SU-DHL-6 (cell line): ENCODE results near the gene PGGHG.

Source experiments
- H2AFZ ChIP-seq: fragments of 200-600 bp; sonication (generic); 2 replicates; pipeline ENCODE4 v1.6.1; 2014; ENCODE audit warnings: low read depth, mild to moderate bottlenecking, moderate library complexity, mixed read lengths, antibody characterized with exemption, low read length; ENCODE audit not compliant: severe bottlenecking
- H3F3A ChIP-seq: fragments of 200-600 bp; shearing (Covaris generic); 2 replicates; pipeline ENCODE4 v1.6.0; 2016; ENCODE audit warnings: antibody characterized with exemption, mild to moderate bottlenecking; ENCODE audit not compliant: insufficient read depth
- H3K27ac ChIP-seq: fragments of 200-600 bp; sonication (generic); 2 replicates; pipeline ENCODE4 v1.5.1; 2016; ENCODE audit warnings: low read depth, mild to moderate bottlenecking, low read length, moderate library complexity, mixed read lengths
- H3K27me3 ChIP-seq: fragments of 200-600 bp; sonication (generic), shearing (Covaris generic); 2 replicates; pipeline ENCODE4 v1.6.0; 2014; ENCODE audit warnings: mild to moderate bottlenecking, low read length
- H3K36me3 ChIP-seq: fragments of 200-600 bp; sonication (generic); 2 replicates; pipeline ENCODE4 v1.6.1; 2014; ENCODE audit warnings: mild to moderate bottlenecking, low read length, mixed read lengths
- H3K4me2 ChIP-seq: fragments of 300-600, 200-600 bp; shearing (Covaris generic), sonication (generic); 2 replicates; pipeline ENCODE4 v1.6.0; 2014; ENCODE audit warnings: low read length, low read depth, mild to moderate bottlenecking; ENCODE audit not compliant: poor library complexity, severe bottlenecking
- H3K4me3 ChIP-seq: fragments of 200-600 bp; sonication (generic); 2 replicates; pipeline ENCODE4 v1.5.1; 2014; ENCODE audit warnings: antibody characterized with exemption, low read length, mild to moderate bottlenecking, mixed read lengths; ENCODE audit not compliant: insufficient read depth, poor library complexity, severe bottlenecking
- H3K79me2 ChIP-seq: fragments of 200-600 bp; sonication (generic); 2 replicates; pipeline ENCODE4 v1.6.1; 2014; ENCODE audit warnings: mild to moderate bottlenecking, low read length, moderate library complexity; ENCODE audit not compliant: insufficient read depth
- H3K9ac ChIP-seq: fragments of 200-600 bp; sonication (generic); 2 replicates; pipeline ENCODE4 v1.7.0; 2014; ENCODE audit warnings: mild to moderate bottlenecking, low read length
- H3K9me2 ChIP-seq: fragments of 200-600 bp; sonication (generic); replicated peaks from 2 replicates; pipeline ENCODE4 v1.6.1; 2014; ENCODE audit warnings: low read length; ENCODE audit not compliant: insufficient read depth
- H3K9me3 ChIP-seq: fragments of 200-600 bp; sonication (generic); 2 replicates; pipeline ENCODE4 v1.6.1; 2014; ENCODE audit warnings: low read length, mixed read lengths; ENCODE audit not compliant: insufficient read depth
- H4K20me1 ChIP-seq: fragments of 200-600 bp; sonication (generic); 2 replicates; pipeline ENCODE4 v1.6.1; 2014; ENCODE audit warnings: low read depth, mild to moderate bottlenecking, antibody characterized with exemption, low read length, moderate library complexity, mixed read lengths
- CTCF ChIP-seq: fragments of 200-600 bp; sonication (generic); IDR thresholded peaks from one replicate; pipeline ENCODE4 v1.5.1; 2017; ENCODE audit warnings: antibody characterized with exemption, mild to moderate bottlenecking, low read length, moderate library complexity; ENCODE audit not compliant: insufficient read depth, poor library complexity, severe bottlenecking
- EZH2phosphoT487 ChIP-seq: fragments of 200-600 bp; sonication (generic), shearing (Covaris generic); conservative IDR thresholded peaks from 2 replicates; pipeline ENCODE4 v1.6.1; 2018; ENCODE audit warnings: mild to moderate bottlenecking, antibody characterized with exemption, low read length, moderate library complexity, mixed read lengths

Gene PGGHG

GRCh38 chr11:270451-271318 is 18.2 kb upstream of the PGGHG start:
- peak overlapping the region; percentile 79 for H3K4me2 ChIP-seq
- no peaks in the 10 kb centered on the region for H3K9me3 ChIP-seq
- H3K27me3 ChIP-seq = no peaks in the 10 kb centered on the region
- H3K4me3 ChIP-seq = no peak overlapping the region
- H3K36me3 ChIP-seq = no peaks in the 10 kb centered on the region
- H4K20me1 ChIP-seq = no peaks in the 10 kb centered on the region
- no peak overlapping the region for H2AFZ ChIP-seq
- H3K9me2 ChIP-seq = no peaks in the 10 kb centered on the region
- TF ChIP-seq EZH2phosphoT487 (no peak), CTCF (no peak)
- peaks cover 32% of the 10 kb centered on the region for H3F3A ChIP-seq
- H3K79me2 ChIP-seq = no peaks in the 10 kb centered on the region
- no peak overlapping the region for H3K27ac ChIP-seq
- H3K9ac ChIP-seq = no peak overlapping the region

GRCh38 chr11:271319-271715 is 17.6 kb upstream of the PGGHG start:
- Histone ChIP-seq H3K36me3 (no peaks in the 10 kb centered on the region), H2AFZ (no peak overlapping the region), H3K79me2 (no peaks in the 10 kb centered on the region), H3K27ac (no peak overlapping the region), H3K27me3 (no peaks in the 10 kb centered on the region), H4K20me1 (no peaks in the 10 kb centered on the region), H3F3A (peaks cover 32% of the 10 kb centered on the region), H3K9ac (no peak overlapping the region), H3K9me2 (no peaks in the 10 kb centered on the region), H3K4me3 (no peak overlapping the region), H3K4me2 (no peak overlapping the region), H3K9me3 (no peaks in the 10 kb centered on the region)
- TF ChIP-seq CTCF (no peak), EZH2phosphoT487 (no peak)

GRCh38 chr11:272195-272930 is 16.6 kb upstream of the PGGHG start:
- Histone ChIP-seq H3K4me3 (no peak overlapping the region), H3F3A (peaks cover 24% of the 10 kb centered on the region), H3K79me2 (no peaks in the 10 kb centered on the region), H3K9me3 (no peaks in the 10 kb centered on the region), H3K27ac (no peak overlapping the region), H3K9me2 (no peaks in the 10 kb centered on the region), H3K4me2 (no peak overlapping the region), H3K9ac (no peak overlapping the region), H3K27me3 (no peaks in the 10 kb centered on the region), H3K36me3 (no peaks in the 10 kb centered on the region), H2AFZ (no peak overlapping the region), H4K20me1 (no peaks in the 10 kb centered on the region)
- TF ChIP-seq CTCF = no peak
- no peak for TF ChIP-seq EZH2phosphoT487
